Measurements from ENCODE around the gene HEPACAM2.

Gene HEPACAM2

DNA sequence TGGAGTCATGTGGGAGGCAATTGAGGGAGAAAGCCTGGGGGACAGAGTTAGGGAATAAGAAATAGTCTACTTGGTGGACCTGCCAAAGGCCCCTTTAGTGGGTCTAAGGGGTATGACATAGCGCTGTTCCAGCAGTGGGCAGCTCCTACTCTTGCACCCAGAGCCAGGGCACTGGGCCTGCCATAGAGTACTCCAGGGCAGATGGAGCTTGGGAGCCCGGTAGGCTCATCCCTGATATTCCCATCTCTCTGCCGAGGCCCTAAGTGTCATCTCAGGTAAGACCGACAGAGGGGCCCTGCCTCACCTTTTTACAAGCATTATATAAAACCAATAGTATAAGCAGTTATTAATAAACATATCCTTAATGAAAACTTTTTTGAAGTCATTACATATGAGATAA, 87.7 kb downstream of the HEPACAM2 start:
- DNase-seq (ENCODE audit: low spot score): no peak

More for the DNA sequence above, 87.7 kb downstream of the HEPACAM2 start:
- no peak for TF ChIP-seq CTCF (IDR thresholded peaks at IDR 0.05; ENCODE audit: extremely low read depth, insufficient read depth, missing control alignments)
- in situ Hi-C loops (cut with MboI; ENCODE audit: low pct_unique_long_range_greater_than_20kb, low sequenced_read_pairs, unreplicated experiment): no loop called here

Data from GM13977 (cell line).